OCI-LY3 (cell line): ENCODE data around the gene SLC5A6.
A peak's percentile ranks its signal among the peaks of the same experiment; 100 is the strongest.

Source experiments
- H2AFZ ChIP-seq: fragments of 200-600, 300-600 bp; shearing (Covaris generic); 2 replicates; pipeline ENCODE4 v1.6.0; 2014; ENCODE audit warnings: antibody characterized with exemption, low read depth, low read length
- H3K27ac ChIP-seq: fragments of 200-600, 300-600 bp; sonication (generic); 2 replicates; pipeline ENCODE4 v1.5.1; 2014; ENCODE audit warnings: mild to moderate bottlenecking, low read length, moderate library complexity, mixed read lengths
- H3K27me3 ChIP-seq: fragments of 200-600, 300-600 bp; sonication (generic); 2 replicates; pipeline ENCODE4 v1.6.1; 2014; ENCODE audit warnings: low read depth, low read length, mixed read lengths
- H3K36me3 ChIP-seq: fragments of 200-600, 300-600 bp; sonication (generic); replicated peaks from 2 replicates; pipeline ENCODE3; 2014; ENCODE audit warnings: low read depth, low read length, mixed read lengths
- H3K4me1 ChIP-seq: fragments of 300-600, 200-600 bp; sonication (generic); 2 replicates; pipeline ENCODE4 v1.6.1; 2014; ENCODE audit warnings: low read length, mixed read lengths
- H3K4me2 ChIP-seq: fragments of 200-600, 300-600 bp; sonication (generic); 2 replicates; pipeline ENCODE4 v1.6.1; 2014; ENCODE audit warnings: low read length, mixed read lengths
- H3K4me3 ChIP-seq: fragments of 300-600, 200-600 bp; sonication (generic); 2 replicates; pipeline ENCODE4 v1.5.1; 2014; ENCODE audit warnings: antibody characterized with exemption, mild to moderate bottlenecking, low read length, moderate library complexity
- H3K79me2 ChIP-seq: fragments of 300-600, 200-600 bp; shearing (Covaris generic); 2 replicates; pipeline ENCODE4 v1.6.1; 2014; ENCODE audit warnings: mild to moderate bottlenecking, low read length, mixed read lengths
- H3K9ac ChIP-seq: fragments of 300-600, 200-600 bp; shearing (Covaris generic); 2 replicates; pipeline ENCODE4 v1.6.0; 2014; ENCODE audit warnings: mild to moderate bottlenecking, low read length, moderate library complexity
- H3K9me3 ChIP-seq: fragments of 200-600, 300-600 bp; shearing (Covaris generic); 2 replicates; pipeline ENCODE4 v1.6.1; 2014; ENCODE audit warnings: low read length, mixed read lengths; ENCODE audit not compliant: insufficient read depth
- H4K20me1 ChIP-seq: fragments of 200-600, 300-600 bp; sonication (generic); 2 replicates; pipeline ENCODE4 v1.6.1; 2016; ENCODE audit warnings: low read length, mixed read lengths; ENCODE audit not compliant: insufficient read depth
- CTCF ChIP-seq: fragments of 200-600, 300-600 bp; sonication (generic); IDR thresholded peaks from 2 replicates; pipeline ENCODE4 v1.5.1; 2014; ENCODE audit warnings: antibody characterized with exemption, low read length, low read depth
- EZH2phosphoT487 ChIP-seq: fragments of 200-600 bp; shearing (Covaris generic); IDR thresholded peaks from 2 replicates; pipeline ENCODE4 v1.6.1; 2018; ENCODE audit warnings: antibody characterized with exemption, mixed run types, low read depth

Gene SLC5A6

GRCh38 chr2:27255660-27256059 is 43.6 kb upstream of the SLC5A6 start:
- H3K27me3 ChIP-seq: peaks cover 13% of the 10 kb centered on the region
- no peaks in the 10 kb centered on the region for H4K20me1 ChIP-seq
- no peak overlapping the region for H3K9ac ChIP-seq
- no peaks in the 10 kb centered on the region for H3K9me3 ChIP-seq
- H2AFZ ChIP-seq: no peak overlapping the region
- peaks cover 15% of the 10 kb centered on the region for H3K4me1 ChIP-seq
- H3K4me2 ChIP-seq: no peak overlapping the region
- H3K36me3 ChIP-seq: no peaks in the 10 kb centered on the region
- TF ChIP-seq CTCF: no peak
- TF ChIP-seq EZH2phosphoT487: no peak
- no peak overlapping the region for H3K4me3 ChIP-seq
- H3K27ac ChIP-seq: no peak overlapping the region
- no peaks in the 10 kb centered on the region for H3K79me2 ChIP-seq

GRCh38 chr2:27255187-27255586 is 43.1 kb upstream of the SLC5A6 start:
- Histone ChIP-seq H3K9ac (no peak overlapping the region), H2AFZ (no peak overlapping the region), H3K27me3 (peaks cover 9% of the 10 kb centered on the region), H3K9me3 (no peaks in the 10 kb centered on the region), H3K27ac (no peak overlapping the region), H3K79me2 (no peaks in the 10 kb centered on the region), H4K20me1 (no peaks in the 10 kb centered on the region), H3K4me3 (no peak overlapping the region), H3K4me1 (peaks cover 20% of the 10 kb centered on the region), H3K4me2 (no peak overlapping the region), H3K36me3 (no peaks in the 10 kb centered on the region)
- TF ChIP-seq CTCF (no peak), EZH2phosphoT487 (no peak)

GRCh38 chr2:27251766-27252165 is 39.7 kb upstream of the SLC5A6 start:
- H2AFZ ChIP-seq: peak overlapping the region; percentile 17; the same call in 1 of the 2 replicates
- peak overlapping the region; percentile 19; the same call in 1 of the 2 replicates for H3K4me3 ChIP-seq
- TF ChIP-seq CTCF: no peak
- no peak for TF ChIP-seq EZH2phosphoT487
- no peak overlapping the region for H3K27ac ChIP-seq
- H3K4me1 ChIP-seq: peaks cover 20% of the 10 kb centered on the region
- peaks cover 7% of the 10 kb centered on the region; the same call in 1 of the 2 replicates for H3K27me3 ChIP-seq
- H3K4me2 ChIP-seq: peak overlapping the region; percentile 43
- no peaks in the 10 kb centered on the region for H3K79me2 ChIP-seq
- H3K9me3 ChIP-seq: no peaks in the 10 kb centered on the region
- no peak overlapping the region for H3K9ac ChIP-seq
- no peaks in the 10 kb centered on the region for H4K20me1 ChIP-seq
- no peaks in the 10 kb centered on the region for H3K36me3 ChIP-seq

- no peak overlapping the region for H3K27ac ChIP-seq
- no peaks in the 10 kb centered on the region for H3K36me3 ChIP-seq
- peaks cover 7% of the 10 kb centered on the region; the same call in 1 of the 2 replicates for H3K27me3 ChIP-seq
- peak overlapping the region; percentile 36; the same call in 1 of the 2 replicates for H3K9ac ChIP-seq
- peak overlapping the region; percentile 99 for H2AFZ ChIP-seq
- H4K20me1 ChIP-seq: no peaks in the 10 kb centered on the region
- TF ChIP-seq EZH2phosphoT487 (no peak), CTCF (no peak)
- peak overlapping the region; percentile 60 for H3K4me3 ChIP-seq
- H3K4me2 ChIP-seq: peak overlapping the region; percentile 76
- no peaks in the 10 kb centered on the region for H3K79me2 ChIP-seq
- peaks cover 20% of the 10 kb centered on the region for H3K4me1 ChIP-seq
- H3K9me3 ChIP-seq: no peaks in the 10 kb centered on the region
Measured at GRCh38 chr2:27250652-27251379, 38.7 kb upstream of the SLC5A6 start.
